Lower lobe of right lung (tissue), 2 donors: ENCODE data around the gene NCK2. TPM values are rescaled to one million over a fixed set of nuclear protein-coding genes. Genes with fewer than 3 reads are reported as not detected.
A peak's percentile ranks its signal among the peaks of the same experiment; 100 is the strongest.

Experiments
- ATAC-seq, 2 donors: fragments of 200-7000 bp; cut with Tn5 transposase; one replicate each; pipeline ENCODE4 v1.9.1; 2020 to 2022; ENCODE audit warnings: mild to moderate bottlenecking in 2 of 2, moderate library complexity in 2 of 2
- DNase-seq: peaks from one replicate; pipeline ENCODE4 v3.0.0-alpha.2; 2020
- H3K27ac ChIP-seq: fragments of 200-600 bp; one replicate; pipeline ENCODE4 v1.8.0; 2022
- H3K27me3 ChIP-seq: fragments of 200-600 bp; one replicate; pipeline ENCODE4 v1.8.0; 2022; ENCODE audit warnings: low read depth
- H3K36me3 ChIP-seq: fragments of 200-600 bp; one replicate; pipeline ENCODE4 v1.8.0; 2022; ENCODE audit warnings: mild to moderate bottlenecking
- H3K4me1 ChIP-seq: fragments of 200-600 bp; one replicate; pipeline ENCODE4 v1.8.0; 2022
- H3K4me3 ChIP-seq: fragments of 200-600 bp; one replicate; pipeline ENCODE4 v1.8.0; 2022; ENCODE audit warnings: mild to moderate bottlenecking
- H3K9me3 ChIP-seq: fragments of 200-600 bp; one replicate; pipeline ENCODE4 v1.8.0; 2022
- intact Hi-C: fragments of 100-400 bp; cut with DNase I; formaldehyde crosslinking; loops from one replicate; pipeline ENCODE4 v1.11.0; 2022
- total RNA-seq: library from RNA; stranded (reverse); fragmentation: NEBNext Ultra II Directional; extraction: Animal tissue kit (Norgen Biotek cat#: 25700); gene quantifications from one replicate; pipeline ENCODE4 v1.2.1, GENCODE V29; 2021
- TF ChIP-seq, protein P1 (sequence below): fragments of 200-600 bp; IDR thresholded peaks from one replicate; pipeline ENCODE4 v1.8.0; 2022; ENCODE audit warnings: antibody characterized with exemption, mild to moderate bottlenecking
- donor health status: DM: no; HTN: yes; CAD: no; lungs with severe emphysema.

Gene NCK2
- total RNA-seq, 1 donor from 2014 or later: 36.7 TPM

DNA sequence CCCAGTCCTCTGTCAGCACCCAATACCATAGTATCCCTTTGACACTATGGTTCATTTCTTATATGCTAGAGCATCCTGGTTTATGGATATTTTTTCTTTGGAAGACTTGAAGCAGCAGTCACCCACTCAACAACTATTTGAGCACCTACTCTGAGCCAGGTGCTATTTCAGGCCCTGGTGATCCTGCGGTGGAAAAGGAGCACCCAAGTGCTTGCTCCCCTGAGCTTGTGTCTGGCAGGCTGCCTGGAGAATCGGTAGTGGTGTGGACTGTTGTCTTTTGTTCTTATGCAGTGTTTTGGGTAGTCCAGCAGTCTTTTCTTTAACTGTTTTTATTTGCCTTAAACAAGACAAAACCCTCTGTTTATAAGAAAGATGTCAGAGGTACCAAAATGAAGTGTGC, 28.9 kb downstream of the NCK2 start:
- no peak overlapping the region for H3K4me3 ChIP-seq
- H3K9me3 ChIP-seq: no peaks in the 10 kb centered on the region
- peaks cover 57% of the 10 kb centered on the region for H3K4me1 ChIP-seq
- TF ChIP-seq, protein P1, sequence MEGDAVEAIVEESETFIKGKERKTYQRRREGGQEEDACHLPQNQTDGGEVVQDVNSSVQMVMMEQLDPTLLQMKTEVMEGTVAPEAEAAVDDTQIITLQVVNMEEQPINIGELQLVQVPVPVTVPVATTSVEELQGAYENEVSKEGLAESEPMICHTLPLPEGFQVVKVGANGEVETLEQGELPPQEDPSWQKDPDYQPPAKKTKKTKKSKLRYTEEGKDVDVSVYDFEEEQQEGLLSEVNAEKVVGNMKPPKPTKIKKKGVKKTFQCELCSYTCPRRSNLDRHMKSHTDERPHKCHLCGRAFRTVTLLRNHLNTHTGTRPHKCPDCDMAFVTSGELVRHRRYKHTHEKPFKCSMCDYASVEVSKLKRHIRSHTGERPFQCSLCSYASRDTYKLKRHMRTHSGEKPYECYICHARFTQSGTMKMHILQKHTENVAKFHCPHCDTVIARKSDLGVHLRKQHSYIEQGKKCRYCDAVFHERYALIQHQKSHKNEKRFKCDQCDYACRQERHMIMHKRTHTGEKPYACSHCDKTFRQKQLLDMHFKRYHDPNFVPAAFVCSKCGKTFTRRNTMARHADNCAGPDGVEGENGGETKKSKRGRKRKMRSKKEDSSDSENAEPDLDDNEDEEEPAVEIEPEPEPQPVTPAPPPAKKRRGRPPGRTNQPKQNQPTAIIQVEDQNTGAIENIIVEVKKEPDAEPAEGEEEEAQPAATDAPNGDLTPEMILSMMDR: no peak
- peak; percentile 30 for ATAC-seq
- no peaks in the 10 kb centered on the region for H3K36me3 ChIP-seq
- intact Hi-C loops: no loop called here
- H3K27ac ChIP-seq: no peak overlapping the region
- H3K27me3 ChIP-seq: no peaks in the 10 kb centered on the region
- DNase-seq: no peak

DNA sequence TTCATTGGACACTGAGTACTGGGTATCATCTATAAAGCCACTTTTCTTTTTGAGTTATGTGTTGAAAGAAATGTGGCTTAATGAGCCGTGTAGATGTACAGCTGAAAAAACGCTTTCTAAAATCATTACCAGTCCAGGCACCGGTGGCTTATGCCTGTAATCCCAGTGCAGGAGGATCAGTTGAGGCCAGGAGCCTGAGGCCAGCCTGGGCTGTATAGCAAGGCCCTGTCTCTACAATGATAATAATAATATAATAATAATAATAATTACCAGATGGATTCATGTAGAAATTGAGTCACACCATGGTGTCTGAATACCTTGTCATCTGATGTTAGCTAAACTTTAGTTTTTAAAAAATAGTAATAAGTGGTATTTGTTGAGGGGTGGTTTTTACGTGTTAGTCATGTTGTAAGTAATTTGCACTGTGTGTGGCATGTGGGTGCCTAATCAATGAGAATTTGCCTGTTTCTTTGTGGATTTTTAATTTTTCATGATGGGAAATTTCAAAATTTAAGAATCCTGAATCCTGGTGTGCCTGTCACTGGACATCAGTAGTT, 30.1 kb downstream of the NCK2 start:
- TF ChIP-seq, protein P1: no peak
- no peak for ATAC-seq
- no peak overlapping the region for H3K4me3 ChIP-seq
- H3K27me3 ChIP-seq: no peaks in the 10 kb centered on the region
- intact Hi-C loops: no loop called here
- no peak for DNase-seq
- no peaks in the 10 kb centered on the region for H3K36me3 ChIP-seq
- peaks cover 68% of the 10 kb centered on the region for H3K4me1 ChIP-seq
- H3K27ac ChIP-seq: no peak overlapping the region
- H3K9me3 ChIP-seq: no peaks in the 10 kb centered on the region

DNA sequence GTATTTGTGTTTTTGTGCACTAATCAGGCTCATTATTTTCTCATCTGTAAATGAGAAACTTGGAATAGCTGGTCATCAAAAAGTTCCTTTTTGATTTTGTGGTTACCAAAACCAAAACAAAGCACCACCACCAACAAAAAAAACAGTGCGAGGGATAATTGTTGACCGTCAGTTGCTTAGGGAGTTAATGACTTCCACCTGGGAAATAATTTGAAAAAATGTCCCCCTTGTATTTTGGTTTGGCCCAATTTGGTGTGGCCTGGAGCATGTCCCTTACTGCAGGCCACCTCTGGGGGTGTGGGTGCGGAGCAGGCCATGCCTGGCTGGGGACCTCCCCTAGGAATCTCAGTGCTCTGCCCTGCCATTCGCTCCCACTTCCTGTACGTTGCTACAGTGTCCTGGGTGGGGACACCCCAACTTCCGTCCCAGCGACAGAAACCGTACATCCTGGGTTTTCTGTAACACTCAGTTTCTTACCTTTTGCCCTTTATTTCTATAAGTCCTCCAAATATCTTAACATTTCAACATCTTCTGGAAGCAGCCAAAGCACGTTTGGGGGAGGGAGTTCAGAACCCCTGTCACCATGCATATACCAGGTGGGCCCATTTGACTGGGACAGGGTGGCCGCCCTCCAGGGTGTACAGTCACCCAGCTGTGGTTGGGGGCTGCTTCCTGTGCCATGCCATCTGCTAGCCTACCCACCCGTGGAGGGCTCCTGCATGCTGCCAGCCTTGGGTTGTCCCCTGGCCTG, 31.3 kb downstream of the NCK2 start:
- no peaks in the 10 kb centered on the region for H3K9me3 ChIP-seq
- H3K36me3 ChIP-seq: no peaks in the 10 kb centered on the region
- H3K4me3 ChIP-seq: peak overlapping the region; percentile 8
- H3K27ac ChIP-seq: peak overlapping the region; percentile 31
- DNase-seq (no peak), ATAC-seq (peak; percentile 31 to 62)
- peaks cover 69% of the 10 kb centered on the region for H3K4me1 ChIP-seq
- H3K27me3 ChIP-seq: no peaks in the 10 kb centered on the region
- intact Hi-C loops: no loop called here
- TF ChIP-seq, protein P1: no peak

DNA sequence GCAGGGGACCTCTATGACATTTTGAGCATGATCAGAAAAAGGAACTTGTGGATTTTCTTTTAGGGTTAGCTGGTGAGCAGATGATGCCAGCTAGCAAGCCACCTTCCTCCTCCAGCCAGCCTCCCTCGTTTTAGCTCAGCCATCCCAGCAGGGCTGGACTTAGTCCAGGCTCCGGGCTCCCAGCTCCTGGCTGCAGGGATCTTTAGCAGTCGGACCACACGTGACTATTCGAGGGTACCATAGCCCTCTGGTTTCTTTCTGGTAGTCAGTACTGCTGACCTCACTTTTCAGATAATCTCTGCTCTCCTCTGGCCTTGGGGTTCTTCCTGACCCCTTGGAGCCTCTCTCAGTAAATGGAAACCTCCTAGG, 31.8 kb downstream of the NCK2 start:
- H3K4me3 ChIP-seq: peak overlapping the region; percentile 8
- H3K27ac ChIP-seq: peak overlapping the region; percentile 31
- TF ChIP-seq, protein P1: no peak
- no peaks in the 10 kb centered on the region for H3K9me3 ChIP-seq
- ATAC-seq (no peak), DNase-seq (no peak)
- H3K4me1 ChIP-seq: peaks cover 75% of the 10 kb centered on the region
- no peaks in the 10 kb centered on the region for H3K27me3 ChIP-seq
- intact Hi-C loops: no loop called here
- no peaks in the 10 kb centered on the region for H3K36me3 ChIP-seq

DNA sequence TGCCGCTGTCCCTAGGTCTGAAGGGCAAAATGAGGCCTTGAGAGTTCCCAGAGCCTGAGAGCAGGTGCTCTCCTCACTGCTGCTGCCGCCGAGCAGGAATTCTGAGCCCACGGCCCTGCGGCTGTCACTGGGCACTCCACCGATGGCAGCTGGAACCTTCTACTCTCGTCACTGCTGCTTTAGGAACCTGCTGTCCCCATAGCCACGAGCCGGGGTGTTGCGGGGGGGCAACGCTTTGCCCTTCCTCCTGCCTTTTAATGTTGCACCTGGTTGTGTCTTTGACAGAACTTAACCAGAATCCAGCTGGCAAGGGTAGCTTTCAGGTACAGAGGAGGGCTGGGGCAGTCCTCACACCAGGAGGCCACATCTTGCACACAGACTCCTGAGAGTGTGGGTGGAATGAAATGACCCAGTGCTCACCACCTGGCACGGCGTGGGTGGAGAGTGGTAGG, 32.3 kb downstream of the NCK2 start:
- H3K36me3 ChIP-seq: no peaks in the 10 kb centered on the region
- H3K27ac ChIP-seq: peak overlapping the region; percentile 31
- H3K4me1 ChIP-seq: peaks cover 76% of the 10 kb centered on the region
- intact Hi-C loops: no loop called here
- H3K27me3 ChIP-seq: no peaks in the 10 kb centered on the region
- H3K9me3 ChIP-seq: no peaks in the 10 kb centered on the region
- TF ChIP-seq, protein P1: no peak
- ATAC-seq (no peak), DNase-seq (no peak)
- H3K4me3 ChIP-seq: no peak overlapping the region
